AG09319 (cell line): Measurements from ENCODE around the gene TBC1D21.

Source experiments
- DNase-seq: peaks from one replicate; pipeline ENCODE4 v3.0.0-alpha.2; 2010; ENCODE audit warnings: low read depth; ENCODE audit errors: extremely low read depth
- CTCF ChIP-seq: IDR thresholded peaks from 2 replicates; pipeline ENCODE4 v1.5.1; 2011; ENCODE audit warnings: low read depth, mild to moderate bottlenecking, inconsistent platforms, low read length, moderate library complexity

TBC1D21 gene

GRCh38 chr15:73840771-73841170 lies 32.6 kb upstream of the TBC1D21 start:
- DNase-seq = no peak
- TF ChIP-seq CTCF = no peak

GRCh38 chr15:73841756-73842725 lies 31.3 kb upstream of the TBC1D21 start:
- no peak for TF ChIP-seq CTCF
- DNase-seq = no peak

GRCh38 chr15:73843787-73844186 lies 29.6 kb upstream of the TBC1D21 start:
- no peak for DNase-seq
- no peak for TF ChIP-seq CTCF

- TF ChIP-seq CTCF = no peak
- no peak for DNase-seq
Measured at GRCh38 chr15:73844356-73844755, 29.0 kb upstream of the TBC1D21 start.

GRCh38 chr15:73845507-73845906 lies 27.9 kb upstream of the TBC1D21 start:
- DNase-seq = no peak
- TF ChIP-seq CTCF = no peak

GRCh38 chr15:73845907-73846306 lies 27.5 kb upstream of the TBC1D21 start:
- no peak for TF ChIP-seq CTCF
- DNase-seq = no peak

- TF ChIP-seq CTCF = no peak
- no peak for DNase-seq
Measured at GRCh38 chr15:73849641-73850040, 23.7 kb upstream of the TBC1D21 start.
